T-helper 17 cell (primary cell): ENCODE results near the gene ZMYM3. TPM values are rescaled to one million over a fixed set of nuclear protein-coding genes. Genes with fewer than 3 reads are reported as not detected.

Source experiments
- ATAC-seq: fragments of 150-1000 bp; cut with Tn5 transposase; 2 replicates; pipeline ENCODE4 v1.10.0; 2021; ENCODE audit warnings: mild to moderate bottlenecking, moderate library complexity
- DNase-seq, 3 donors: peaks; one replicate each; pipeline versions ENCODE4 v3.0.0 to v3.0.0-alpha.2; 2020 to 2021
- H3K9me3 ChIP-seq: one replicate; pipeline ENCODE4 v1.7.0; 2013; ENCODE audit warnings: low read length, mild to moderate bottlenecking; ENCODE audit not compliant: control insufficient read depth, poor library complexity, severe bottlenecking
- H3K27ac Mint-ChIP-seq: one replicate; pipeline ENCODE4 v1.8.0; 2022; ENCODE audit warnings: mild to moderate bottlenecking, moderate library complexity, mixed read lengths
- H3K27me3 Mint-ChIP-seq: one replicate; pipeline ENCODE4 v1.8.0; 2022; ENCODE audit warnings: mixed read lengths
- H3K36me3 Mint-ChIP-seq: one replicate; pipeline ENCODE4 v1.8.0; 2022; ENCODE audit warnings: low read depth, mixed read lengths
- H3K4me1 Mint-ChIP-seq: one replicate; pipeline ENCODE4 v1.8.0; 2022; ENCODE audit warnings: mild to moderate bottlenecking, mixed read lengths
- H3K4me3 Mint-ChIP-seq: one replicate; pipeline ENCODE4 v1.8.0; 2022; ENCODE audit warnings: mild to moderate bottlenecking, moderate library complexity, mixed read lengths
- total RNA-seq, 4 donors: library from RNA in 2 of 4; stranded (reverse) in 2 of 4; gene quantifications; one replicate each; pipeline ENCODE4 v1.2.3 and lab custom pipeline; 2022 to 2026

The ZMYM3 gene
- total RNA-seq, 2 donors from 2014 or later = 15.2 to 18.1 TPM

GRCh38 chrX:71216485-71216884, 37.5 kb downstream of the ZMYM3 start:
- no peaks in the 10 kb centered on the region for H3K4me1 Mint-ChIP-seq
- no peak overlapping the region for H3K27ac Mint-ChIP-seq

GRCh38 chrX:71215338-71215912, 38.5 kb downstream of the ZMYM3 start:
- Mint-ChIP-seq H3K27me3 (peaks cover 5% of the 10 kb centered on the region), H3K4me1 (no peaks in the 10 kb centered on the region), H3K36me3 (no peaks in the 10 kb centered on the region), H3K4me3 (no peak overlapping the region), H3K27ac (no peak overlapping the region)
- ATAC-seq (no peak), DNase-seq (no peak)
- H3K9me3 ChIP-seq = no peaks in the 10 kb centered on the region

More at GRCh38 chrX:71216485-71216884, 37.5 kb downstream of the ZMYM3 start:
- Mint-ChIP-seq H3K27me3 (peaks cover 5% of the 10 kb centered on the region), H3K36me3 (no peaks in the 10 kb centered on the region), H3K4me3 (no peak overlapping the region)
- DNase-seq (no peak), ATAC-seq (no peak)
- no peaks in the 10 kb centered on the region for H3K9me3 ChIP-seq

GRCh38 chrX:71214604-71215337, 39.2 kb downstream of the ZMYM3 start:
- no peaks in the 10 kb centered on the region for H3K9me3 ChIP-seq
- no peak for DNase-seq
- no peaks in the 10 kb centered on the region for H3K36me3 Mint-ChIP-seq
- H3K4me1 Mint-ChIP-seq = no peaks in the 10 kb centered on the region
- peaks cover 5% of the 10 kb centered on the region for H3K27me3 Mint-ChIP-seq
- no peak for ATAC-seq
- H3K27ac Mint-ChIP-seq = no peak overlapping the region
- no peak overlapping the region for H3K4me3 Mint-ChIP-seq

GRCh38 chrX:71214152-71214551, 39.8 kb downstream of the ZMYM3 start:
- DNase-seq = no peak
- no peak for ATAC-seq
- peaks cover 5% of the 10 kb centered on the region for H3K27me3 Mint-ChIP-seq
- H3K9me3 ChIP-seq = no peaks in the 10 kb centered on the region
- no peaks in the 10 kb centered on the region for H3K4me1 Mint-ChIP-seq
- no peak overlapping the region for H3K27ac Mint-ChIP-seq
- no peaks in the 10 kb centered on the region for H3K36me3 Mint-ChIP-seq
- no peak overlapping the region for H3K4me3 Mint-ChIP-seq

DNA sequence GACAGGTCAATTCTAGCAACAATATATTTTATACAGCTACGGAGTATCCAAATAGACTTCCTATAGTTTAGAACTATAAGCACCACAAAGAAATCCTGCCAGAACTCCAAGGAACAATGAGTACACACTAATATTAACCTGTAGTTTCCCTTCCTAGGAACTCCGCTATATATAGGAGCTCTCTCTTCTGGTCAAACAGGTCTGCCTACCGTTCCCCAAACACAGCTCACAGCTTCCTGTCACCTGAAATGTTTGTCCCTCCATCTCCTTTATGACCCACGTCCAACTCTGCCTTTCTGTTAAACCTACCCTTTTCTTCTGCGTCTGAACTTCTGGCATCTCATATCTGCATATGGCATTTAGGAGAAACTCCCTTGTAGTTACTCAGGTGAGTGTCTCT, 41.4 kb downstream of the ZMYM3 start:
- Mint-ChIP-seq H3K4me1 (no peaks in the 10 kb centered on the region), H3K36me3 (no peaks in the 10 kb centered on the region), H3K4me3 (no peak overlapping the region), H3K27ac (no peak overlapping the region), H3K27me3 (peaks cover 5% of the 10 kb centered on the region)
- H3K9me3 ChIP-seq = no peaks in the 10 kb centered on the region
- ATAC-seq (no peak), DNase-seq (no peak)

DNA sequence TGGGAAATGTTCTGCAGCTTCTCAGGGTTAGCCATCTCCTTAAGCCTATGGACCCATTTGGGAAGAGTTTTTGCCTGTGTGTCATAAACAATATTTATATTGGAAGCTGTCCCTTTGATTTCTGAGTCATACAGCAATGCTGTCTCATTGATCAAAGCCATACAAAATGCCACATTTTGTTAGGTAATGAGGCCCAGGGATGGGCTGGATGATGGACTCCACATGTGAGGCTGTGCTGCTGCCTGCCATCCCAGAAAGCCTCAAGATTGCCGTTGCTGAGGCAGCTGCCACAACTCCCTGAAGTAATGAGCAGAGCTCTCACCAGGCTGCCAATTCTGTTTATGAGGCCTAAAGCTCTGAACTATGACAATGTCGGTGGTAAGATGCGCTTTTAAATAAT, 43.1 kb downstream of the ZMYM3 start:
- Mint-ChIP-seq H3K27me3 (peaks cover 5% of the 10 kb centered on the region), H3K4me1 (no peaks in the 10 kb centered on the region), H3K36me3 (no peaks in the 10 kb centered on the region), H3K27ac (no peak overlapping the region), H3K4me3 (no peak overlapping the region)
- H3K9me3 ChIP-seq = no peaks in the 10 kb centered on the region
- DNase-seq (no peak), ATAC-seq (no peak)

DNA sequence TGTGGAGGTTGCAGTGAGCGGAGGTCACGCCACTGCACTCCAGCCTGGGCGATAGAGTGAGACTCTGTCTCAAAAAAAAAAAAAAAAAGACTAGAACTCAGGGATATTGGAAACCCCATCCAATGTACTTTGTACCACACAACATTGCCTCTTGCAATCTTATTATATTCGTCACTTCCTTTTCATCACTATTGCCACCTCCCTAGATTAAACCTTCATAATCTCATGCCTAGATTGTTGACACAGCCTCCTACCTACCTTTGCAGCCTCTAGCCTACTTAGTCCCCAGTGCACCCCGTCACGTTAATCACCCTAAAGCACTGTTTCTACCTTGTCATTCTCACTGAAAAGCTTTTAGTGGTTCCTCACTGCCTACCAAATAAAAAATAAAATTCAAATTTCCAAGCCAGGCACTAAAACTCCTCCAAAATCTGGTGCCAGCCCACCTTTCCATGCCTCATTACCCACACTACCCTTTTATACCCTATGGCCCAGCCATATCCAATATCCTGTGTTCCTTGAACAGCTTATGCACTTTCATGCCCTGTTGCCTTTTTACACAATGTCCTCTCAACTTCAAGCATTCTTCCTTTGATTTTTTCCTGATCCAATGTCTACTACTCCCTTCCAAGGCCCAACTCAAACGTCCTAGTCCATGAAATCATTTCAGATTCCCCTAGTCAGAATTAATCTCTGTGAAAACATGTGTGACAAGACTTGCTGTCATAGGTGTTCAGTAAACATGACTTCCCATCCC, 54.5 kb downstream of the ZMYM3 start:
- no peaks in the 10 kb centered on the region for H3K27me3 Mint-ChIP-seq
- H3K9me3 ChIP-seq = no peaks in the 10 kb centered on the region
- ATAC-seq (no peak), DNase-seq (no peak)
- H3K36me3 Mint-ChIP-seq = peaks cover 3% of the 10 kb centered on the region
- H3K27ac Mint-ChIP-seq = peak overlapping the region; percentile 43
- H3K4me3 Mint-ChIP-seq = peak overlapping the region; percentile 39
- H3K4me1 Mint-ChIP-seq = peaks cover 16% of the 10 kb centered on the region

DNA sequence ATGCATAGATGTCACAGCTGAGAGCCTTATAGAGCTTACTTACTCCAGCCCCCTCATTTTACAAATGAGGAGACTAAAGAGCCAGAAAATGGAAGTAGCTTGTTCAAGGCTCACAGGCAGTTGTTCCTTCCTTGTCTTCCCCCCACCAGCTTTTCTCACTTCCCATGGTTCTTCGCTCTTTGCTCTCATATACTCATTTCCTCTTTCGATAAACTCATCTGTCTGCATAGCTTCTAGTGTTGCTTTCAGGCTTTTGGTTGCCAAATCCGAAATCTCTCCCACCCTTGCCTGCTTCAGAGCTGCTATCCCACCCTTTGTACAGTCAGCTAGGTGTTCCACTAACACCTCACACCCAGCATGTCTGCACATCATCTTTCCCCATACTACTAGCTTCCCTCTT, 55.9 kb downstream of the ZMYM3 start:
- Mint-ChIP-seq H3K27ac (peak overlapping the region; percentile 90), H3K4me3 (peak overlapping the region; percentile 93), H3K4me1 (peaks cover 16% of the 10 kb centered on the region), H3K36me3 (peaks cover 3% of the 10 kb centered on the region), H3K27me3 (no peaks in the 10 kb centered on the region)
- no peaks in the 10 kb centered on the region for H3K9me3 ChIP-seq
- ATAC-seq = peak; percentile 59
- DNase-seq = no peak

- H3K9me3 ChIP-seq = no peaks in the 10 kb centered on the region
- H3K27ac Mint-ChIP-seq = peak overlapping the region; percentile 95
- H3K4me1 Mint-ChIP-seq = peaks cover 24% of the 10 kb centered on the region
- peak; percentile 71 for ATAC-seq
- no peaks in the 10 kb centered on the region for H3K27me3 Mint-ChIP-seq
- peak overlapping the region; percentile 92 for H3K4me3 Mint-ChIP-seq
- DNase-seq = no peak
- H3K36me3 Mint-ChIP-seq = peaks cover 7% of the 10 kb centered on the region
Observed at GRCh38 chrX:71195964-71196649, 57.8 kb downstream of the ZMYM3 start.

DNA sequence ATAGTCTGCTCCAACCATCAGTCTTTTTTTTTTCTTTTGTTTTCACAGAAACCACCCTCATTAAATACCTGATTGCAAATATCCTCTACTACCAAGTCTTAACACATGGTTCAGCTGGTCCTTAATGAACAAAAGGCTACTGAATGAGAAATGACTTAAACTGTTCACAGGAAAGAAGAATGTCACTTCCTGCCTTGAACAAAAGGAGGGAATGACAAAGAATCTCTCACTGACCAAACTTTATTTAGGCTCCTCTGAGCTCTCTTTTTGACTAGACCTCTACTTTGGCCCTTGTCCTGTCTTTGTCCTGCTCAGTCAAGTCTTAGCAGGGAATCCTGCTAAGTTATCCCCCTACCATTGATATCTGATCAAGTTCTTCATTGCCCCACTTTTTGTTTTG, 62.7 kb downstream of the ZMYM3 start:
- peak overlapping the region; percentile 74 for H3K27ac Mint-ChIP-seq
- DNase-seq = no peak
- H3K27me3 Mint-ChIP-seq = no peaks in the 10 kb centered on the region
- ATAC-seq = no peak
- H3K36me3 Mint-ChIP-seq = peaks cover 5% of the 10 kb centered on the region
- peaks cover 16% of the 10 kb centered on the region for H3K4me1 Mint-ChIP-seq
- H3K9me3 ChIP-seq = no peaks in the 10 kb centered on the region
- H3K4me3 Mint-ChIP-seq = no peak overlapping the region

Other genes starting within 250 kb of the ZMYM3 start
- gene SNX12, start 185.8 kb downstream of the ZMYM3 start, total RNA-seq = 10 to 100 TPM; 32.4 to 35.4 TPM
- gene FOXO4, start 158.3 kb downstream of the ZMYM3 start, total RNA-seq = 10 to 100 TPM; 23.4 to 40.1 TPM
- 10 to 100 TPM; 57.7 to 68.3 TPM for gene CXorf65, start 147.4 kb downstream of the ZMYM3 start, total RNA-seq
- 100 to 1,000 TPM; 347 to 400 TPM for gene IL2RG, start 142.6 kb downstream of the ZMYM3 start, total RNA-seq
- 10 to 100 TPM; 66.2 to 79.2 TPM for gene MED12, start 135.5 kb downstream of the ZMYM3 start, total RNA-seq
- gene NLGN3, start 109.3 kb downstream of the ZMYM3 start, total RNA-seq = 1 to 10 TPM; 2.9 to 4.2 TPM
- not detected for gene GJB1, start 30.9 kb downstream of the ZMYM3 start, total RNA-seq
- 100 to 1,000 TPM; 404 to 406 TPM for gene NONO, start 29.5 kb upstream of the ZMYM3 start, total RNA-seq
- gene ITGB1BP2, start 47.6 kb upstream of the ZMYM3 start, total RNA-seq = 1 to 10 TPM; 1.6 to 2.4 TPM
- gene TAF1, start 112.2 kb upstream of the ZMYM3 start, total RNA-seq = 10 to 100 TPM; 52.9 to 62.5 TPM